Measurements from ENCODE around the gene FILIP1.

The FILIP1 gene

GRCh38 chr6:75243333-75244062 is 250.1 kb downstream of the FILIP1 start, which contains the start of gene COX7A2:
COX7A2 (minus strand) TSS chr6:75243801; CDS start chr6:75243734, 67 bp downstream.
- TF ChIP-seq FOXP2 (optimal IDR thresholded peaks at IDR 0.05; ENCODE audit: borderline replicate concordance, extremely low read depth, extremely low read length, insufficient read depth) (no peak), REST (IDR thresholded peaks at IDR 0.05; ENCODE audit: insufficient read depth in 1 of 2, low read depth in 2 of 2, low read length in 2 of 2) (peak in 1 of 2 experiments; percentile 41; a peak in 1 of 4 replicates), TAF1 (IDR thresholded peaks at IDR 0.05; ENCODE audit: borderline replicate concordance, insufficient read depth, low read length) (peak; percentile 98), POLR2AphosphoS5 (IDR thresholded peaks at IDR 0.05; ENCODE audit: low read depth, low read length) (peak; percentile 99), SIN3A (IDR thresholded peaks at IDR 0.05; ENCODE audit: borderline replicate concordance, insufficient read depth, low read length) (no peak)

Measured in PFSK-1 (cell line).